ENCODE data around the gene PTPN5. TPM values are rescaled to one million over a fixed set of nuclear protein-coding genes. Genes with fewer than 3 reads are reported as not detected.

PTPN5 gene
- total RNA-seq, 1 experiment from 2014 or later = 1.4 TPM

- Histone ChIP-seq H3K9me3 (ENCODE audit: control insufficient read depth, low read depth, low read length) (no peaks in the 10 kb centered on the region), H2AFZ (ENCODE audit: low read length) (no peak overlapping the region), H3K9ac (ENCODE audit: extremely low read depth, insufficient read length, low read length) (no peak overlapping the region), H3K79me1 (ENCODE audit: insufficient read depth, low read depth, low read length, poor library complexity, severe bottlenecking) (no peaks in the 10 kb centered on the region), H3K79me2 (ENCODE audit: insufficient read depth, low read length) (no peaks in the 10 kb centered on the region), H2BK5ac (ENCODE audit: insufficient read length, low read length) (no peak overlapping the region), H2BK12ac (ENCODE audit: insufficient read length, low read depth, low read length) (no peak overlapping the region), H3K4ac (ENCODE audit: low read depth, low read length) (no peak overlapping the region), H4K5ac (ENCODE audit: insufficient read length, low read depth, low read length) (no peak overlapping the region), H3K56ac (ENCODE audit: insufficient read length, low read depth, low read length) (no peak overlapping the region), H2AK5ac (ENCODE audit: insufficient read length, low read length) (no peak overlapping the region), H3K4me2 (ENCODE audit: insufficient read depth, insufficient read length, low read length) (no peak overlapping the region), H3K27ac (ENCODE audit: insufficient read length, low read depth, low read length) (no peak overlapping the region), H2BK120ac (ENCODE audit: low read depth, low read length, poor library complexity, severe bottlenecking) (no peak overlapping the region), H4K20me1 (ENCODE audit: control insufficient read depth, insufficient read depth, insufficient read length) (no peaks in the 10 kb centered on the region), H3K27me3 (ENCODE audit: insufficient read depth, low read length) (no peaks in the 10 kb centered on the region), H3K18ac (ENCODE audit: insufficient read length, low read depth, low read length) (no peak overlapping the region), H4K8ac (replicated peaks; ENCODE audit: insufficient read length, low read depth, low read length) (no peak overlapping the region), H3K4me1 (ENCODE audit: insufficient read depth, low read length) (no peaks in the 10 kb centered on the region), H4K91ac (ENCODE audit: insufficient read length, low read depth, low read length) (no peak overlapping the region), H3K23ac (ENCODE audit: insufficient read length, low read depth, low read length) (no peak overlapping the region), H3K23me2 (ENCODE audit: insufficient read length, low read depth, low read length, poor library complexity, severe bottlenecking) (no peaks in the 10 kb centered on the region), H2BK20ac (ENCODE audit: low read depth, low read length, poor library complexity, severe bottlenecking) (no peak overlapping the region), H2BK15ac (ENCODE audit: low read depth, low read length) (no peak overlapping the region), H3K14ac (ENCODE audit: insufficient read depth, low read length) (no peak overlapping the region), H3T11ph (ENCODE audit: low read length) (no peak overlapping the region)
- Mint-ChIP-seq H3K27ac (no peak overlapping the region), H3K4me1 (peaks cover 4 to 5% of the 10 kb centered on the region in 2 experiments), H3K4me3 (no peak overlapping the region), H3K9me3 (no peaks in the 10 kb centered on the region; a peak in 1 of 5 replicates), H3K27me3 (ENCODE audit: low read depth) (peaks cover 5% of the 10 kb centered on the region), H3K36me3 (ENCODE audit: insufficient read depth in 1 of 3, low read depth in 3 of 3) (no peaks in the 10 kb centered on the region; a peak in 1 of 7 replicates)
- DNase-seq = no peak
- no CpG with 5 or more reads among the region's 8 CpGs for WGBS (ENCODE audit: extremely low coverage, insufficient read length, low lambda C conversion rate)
- TF ChIP-seq CTCF (conservative IDR thresholded peaks at IDR 0.05) = no peak
These were observed 54.0 kb downstream of the PTPN5 start for GRCh38 chr11:18737642-18738041.

All from H9 (cell line).